GM12891 (cell line): Measurements from ENCODE around the gene DHRS11.

ENCODE experiments used
- PAX5 ChIP-seq: IDR thresholded peaks from 2 replicates; pipeline ENCODE4 v1.6.1; 2011; ENCODE audit warnings: low read length, moderate library complexity, mild to moderate bottlenecking; ENCODE audit not compliant: insufficient read depth, severe bottlenecking
- POLR2A ChIP-seq: IDR thresholded peaks from 2 replicates; pipeline ENCODE4 v1.6.1; 2011; ENCODE audit warnings: low read depth, low read length, control low read depth
- POLR2AphosphoS5 ChIP-seq: IDR thresholded peaks from 2 replicates; pipeline ENCODE4 v1.6.1; 2011; ENCODE audit warnings: low read depth, low read length, control low read depth
- POU2F2 ChIP-seq: IDR thresholded peaks from 2 replicates; pipeline ENCODE4 v1.6.1; 2011; ENCODE audit warnings: low read depth, mild to moderate bottlenecking, control low read depth, low read length, moderate library complexity
- SPI1 ChIP-seq: IDR thresholded peaks from 2 replicates; pipeline ENCODE4 v1.6.1; 2011; ENCODE audit warnings: low read depth, low read length, control low read depth
- TAF1 ChIP-seq: IDR thresholded peaks from 2 replicates; pipeline ENCODE4 v1.6.1; 2011; ENCODE audit warnings: low read depth, low read length, control low read depth

DNA sequence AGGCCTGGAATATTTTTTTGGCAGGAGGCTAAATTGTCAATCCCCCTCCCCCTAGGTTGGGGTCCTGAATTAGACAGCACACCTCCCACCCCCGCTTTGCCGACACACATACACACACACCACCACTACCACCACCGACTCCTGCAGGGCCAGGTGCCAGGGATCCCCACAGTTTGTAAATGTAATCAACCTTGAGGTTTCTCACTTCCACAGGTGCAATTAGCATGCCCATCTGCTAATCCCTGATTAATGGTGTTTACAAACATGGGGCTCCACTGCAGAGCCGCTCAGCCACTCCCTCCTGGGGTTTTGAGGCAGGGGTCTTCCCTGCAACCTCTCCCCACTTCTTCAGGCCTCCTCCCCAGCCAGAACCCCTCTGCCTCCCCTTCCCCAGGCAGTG is 21.5 kb downstream of the DHRS11 start:
- no peak for TF ChIP-seq POU2F2
- no peak for TF ChIP-seq POLR2AphosphoS5
- no peak for TF ChIP-seq POLR2A
- no peak for TF ChIP-seq PAX5
- no peak for TF ChIP-seq TAF1
- TF ChIP-seq SPI1, result no peak
